Endothelial cell of umbilical vein (primary cell): ENCODE data around the gene NPDC1.

Experiments used
- JUN ChIP-seq: IDR thresholded peaks from 2 replicates; pipeline ENCODE4 v1.6.1; 2011; ENCODE audit warnings: borderline replicate concordance, low read depth; ENCODE audit not compliant: insufficient read length, insufficient read depth
- TF ChIP-seq, protein P1 (sequence below), 2 donors: IDR thresholded peaks; 1 replicate in 1 of 2; 2 replicates in 1 of 2; pipeline ENCODE4 v1.5.1; 2011; ENCODE audit warnings: low read length in 2 of 2, mild to moderate bottlenecking in 2 of 2, moderate library complexity in 2 of 2, control low read depth in 1 of 2, inconsistent platforms in 1 of 2, low read depth in 1 of 2; ENCODE audit not compliant: insufficient read depth in 1 of 2; ENCODE audit errors: extremely low read depth in 1 of 2

DNA sequence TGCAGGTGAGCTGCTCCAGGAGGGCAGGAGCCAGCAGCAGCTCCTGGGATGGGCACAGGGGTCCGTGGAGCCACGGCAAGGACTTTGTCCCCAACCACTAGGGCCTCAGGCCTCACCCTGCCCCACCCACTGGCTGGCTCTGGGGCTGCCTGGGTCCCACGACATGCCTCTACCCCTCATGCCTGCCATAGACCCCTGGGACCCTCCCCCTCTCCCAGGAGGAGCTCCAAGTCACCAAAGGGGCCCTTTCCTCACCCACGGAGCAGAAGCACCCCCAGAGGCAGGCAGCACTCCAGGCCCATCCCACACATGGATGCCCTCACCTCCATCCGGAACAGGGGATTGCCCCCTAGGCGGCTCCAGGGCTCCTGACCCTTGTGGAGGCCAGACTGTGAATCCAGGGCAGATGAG, 24.4 kb downstream of the NPDC1 start:
- TF ChIP-seq, protein P1, sequence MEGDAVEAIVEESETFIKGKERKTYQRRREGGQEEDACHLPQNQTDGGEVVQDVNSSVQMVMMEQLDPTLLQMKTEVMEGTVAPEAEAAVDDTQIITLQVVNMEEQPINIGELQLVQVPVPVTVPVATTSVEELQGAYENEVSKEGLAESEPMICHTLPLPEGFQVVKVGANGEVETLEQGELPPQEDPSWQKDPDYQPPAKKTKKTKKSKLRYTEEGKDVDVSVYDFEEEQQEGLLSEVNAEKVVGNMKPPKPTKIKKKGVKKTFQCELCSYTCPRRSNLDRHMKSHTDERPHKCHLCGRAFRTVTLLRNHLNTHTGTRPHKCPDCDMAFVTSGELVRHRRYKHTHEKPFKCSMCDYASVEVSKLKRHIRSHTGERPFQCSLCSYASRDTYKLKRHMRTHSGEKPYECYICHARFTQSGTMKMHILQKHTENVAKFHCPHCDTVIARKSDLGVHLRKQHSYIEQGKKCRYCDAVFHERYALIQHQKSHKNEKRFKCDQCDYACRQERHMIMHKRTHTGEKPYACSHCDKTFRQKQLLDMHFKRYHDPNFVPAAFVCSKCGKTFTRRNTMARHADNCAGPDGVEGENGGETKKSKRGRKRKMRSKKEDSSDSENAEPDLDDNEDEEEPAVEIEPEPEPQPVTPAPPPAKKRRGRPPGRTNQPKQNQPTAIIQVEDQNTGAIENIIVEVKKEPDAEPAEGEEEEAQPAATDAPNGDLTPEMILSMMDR (IDR thresholded peaks at IDR 0.05; ENCODE audit: extremely low read depth in 1 of 2, insufficient read depth in 1 of 2, low read depth in 1 of 2, low read length in 2 of 2) = no peak
- TF ChIP-seq JUN = no peak
